Measurements from ENCODE around the gene DNAI7.
A peak's percentile ranks its signal among the peaks of the same experiment; 100 is the strongest.

DNAI7 gene

GRCh38 chr12:25195056-25195971 lies at the start of gene DNAI7, which contains the start of gene ETFRF1:
TSS of gene DNAI7 (minus strand) at chr12:25195160. CDS start at chr12:25195078, 82 bp downstream.
TSS of gene ETFRF1 (plus strand) at chr12:25195237. CDS start at chr12:25203957, 8,720 bp downstream.
- peak; percentile 93 for DNase-seq

DNA sequence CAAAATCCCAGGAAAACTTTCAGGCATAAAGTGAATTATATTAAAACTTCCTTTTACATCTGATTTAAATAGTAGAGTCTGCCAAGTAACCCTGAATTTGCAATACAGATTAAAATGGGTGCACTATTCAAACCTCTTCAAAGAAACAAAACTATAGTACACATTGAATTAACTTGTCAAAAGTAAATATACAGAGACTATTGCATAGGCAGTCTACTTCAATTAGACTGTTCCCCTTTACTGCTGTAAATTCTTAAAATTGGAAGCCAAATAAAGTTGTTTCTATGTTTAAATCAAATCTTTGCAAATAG lies 48.7 kb upstream of the DNAI7 start:
- no peak for DNase-seq

- peak; percentile 55 for DNase-seq
Measured at GRCh38 chr12:25242981-25243679, 48.2 kb upstream of the DNAI7 start.

GRCh38 chr12:25241167-25242020 lies 46.4 kb upstream of the DNAI7 start:
- peak; percentile 44 for DNase-seq

- no peak for DNase-seq
Measured at GRCh38 chr12:25236626-25237025, 41.7 kb upstream of the DNAI7 start.

- peak; percentile 38 for DNase-seq
Measured at GRCh38 chr12:25236190-25236589, 41.2 kb upstream of the DNAI7 start.

DNA sequence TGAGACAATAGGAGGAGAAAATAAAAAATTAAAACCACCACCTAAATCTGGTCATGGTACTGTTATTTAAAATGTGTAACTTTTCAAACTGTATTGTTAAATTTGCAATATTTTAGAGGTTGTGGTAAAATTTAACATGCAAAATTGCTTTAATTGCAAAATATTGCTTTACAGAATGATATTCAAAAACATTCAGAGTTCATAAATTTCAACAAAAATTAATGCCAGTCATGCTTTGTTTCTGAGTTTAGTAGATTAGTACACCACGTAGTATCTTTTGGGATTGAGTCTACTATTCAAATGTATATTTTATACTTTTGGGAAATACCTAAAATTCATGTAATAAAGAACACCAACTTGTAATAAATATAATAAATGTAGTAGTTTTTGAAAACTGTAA lies 18.4 kb upstream of the DNAI7 start:
- no peak for DNase-seq

DNA sequence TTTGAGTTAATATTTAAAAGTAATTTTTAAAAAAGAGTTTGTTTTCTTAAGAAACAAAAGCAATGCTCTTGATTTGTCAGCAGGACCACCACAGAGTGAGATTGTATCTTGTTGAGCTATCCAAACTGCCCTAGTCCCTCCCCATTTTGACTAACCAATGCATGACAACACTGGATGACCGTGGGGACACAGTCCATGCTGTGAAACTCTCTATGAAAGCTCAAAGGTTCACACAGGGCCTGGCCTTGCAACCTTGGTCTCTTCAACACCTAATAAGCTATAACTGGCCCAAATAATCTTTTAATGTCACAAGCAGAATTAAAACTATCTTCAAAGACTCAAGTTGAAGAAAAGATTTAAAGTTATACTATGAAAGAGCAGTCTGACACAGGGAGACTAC lies 13.6 kb upstream of the DNAI7 start:
- no peak for DNase-seq

- DNase-seq = no peak
Measured at GRCh38 chr12:25207846-25208245, 12.9 kb upstream of the DNAI7 start.

DNA sequence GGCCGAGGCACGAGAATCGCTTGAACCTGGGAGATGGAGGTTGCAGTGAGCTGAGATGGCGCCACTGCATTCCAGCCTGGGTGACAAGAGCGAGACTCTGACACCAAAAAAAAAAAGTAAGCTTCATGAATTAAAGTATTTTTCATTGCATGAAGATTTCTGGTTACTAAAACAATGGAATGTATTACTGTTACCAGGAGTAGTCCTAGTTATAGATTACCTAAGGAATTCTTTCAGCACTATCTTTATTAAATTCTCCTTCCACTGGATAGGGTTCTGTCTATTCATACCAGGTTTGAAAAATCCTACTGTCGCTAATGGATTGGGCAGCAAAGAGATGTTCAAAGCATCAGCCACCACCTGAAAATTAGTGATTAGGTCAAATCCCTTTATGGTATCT lies 12.5 kb upstream of the DNAI7 start:
- DNase-seq = no peak

DNA sequence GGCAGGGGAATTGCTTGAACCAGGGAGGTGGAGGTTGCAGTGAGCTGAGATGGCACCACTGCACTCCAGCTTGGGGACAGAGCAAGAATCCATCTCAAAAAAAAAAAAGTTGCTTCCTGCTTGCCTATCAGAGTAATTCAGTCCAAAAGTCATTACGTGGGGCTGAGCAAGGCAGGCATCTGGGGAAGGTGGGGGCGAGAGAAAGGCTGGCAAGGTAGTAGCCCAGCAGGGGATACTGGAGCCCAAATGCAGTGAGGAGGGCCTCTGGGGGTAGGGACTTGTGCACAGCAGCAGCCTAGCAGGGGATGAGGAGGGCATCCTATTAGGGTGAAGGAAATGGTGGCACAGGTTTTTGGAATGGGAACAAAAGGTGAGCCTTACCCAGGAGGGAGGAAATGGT lies 7.2 kb upstream of the DNAI7 start:
- no peak for DNase-seq

DNA sequence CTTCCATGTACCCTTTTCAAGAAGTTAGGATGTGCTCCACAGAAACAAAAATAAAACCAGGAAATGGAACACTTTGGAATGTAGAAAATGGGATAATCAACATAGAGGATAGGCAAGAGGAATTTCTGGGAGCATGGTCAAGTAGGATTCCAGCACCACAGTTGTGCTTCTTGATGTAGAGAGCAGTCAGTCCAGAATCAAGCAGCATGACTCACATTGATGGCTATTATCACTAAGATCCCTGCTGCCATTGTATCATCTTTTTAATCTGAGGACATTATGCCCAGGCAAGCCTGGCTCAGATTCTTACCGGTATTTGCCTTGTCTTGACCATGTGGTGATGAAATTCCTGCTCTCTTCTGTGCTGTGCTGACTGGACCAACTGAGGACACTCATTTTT lies 5.7 kb upstream of the DNAI7 start:
- DNase-seq = no peak

- DNase-seq = no peak
Measured at GRCh38 chr12:25197608-25198007, 2.6 kb upstream of the DNAI7 start.

GRCh38 chr12:25194722-25195055 lies 271 bp downstream of the DNAI7 start:
- no peak for DNase-seq

DNA sequence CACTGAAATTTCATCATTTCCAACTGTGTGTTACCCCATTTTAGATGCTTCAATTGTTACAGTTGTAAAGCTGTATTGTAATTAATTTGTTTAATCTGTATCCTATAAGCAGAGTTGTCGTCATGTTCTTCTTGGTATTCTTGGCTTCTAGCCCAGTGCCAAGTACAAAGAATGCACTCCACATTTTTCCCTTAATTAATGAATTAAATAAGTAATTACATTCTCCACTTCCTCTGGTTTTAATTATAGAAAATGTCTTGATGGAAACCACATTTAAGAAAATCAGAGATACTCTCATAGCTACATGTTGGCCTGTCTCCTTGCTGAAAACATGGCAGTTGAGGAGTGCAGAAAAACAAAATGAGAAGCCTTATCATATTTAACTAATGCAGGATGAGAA lies 746 bp downstream of the DNAI7 start:
- DNase-seq = no peak

- DNase-seq = no peak
Measured at GRCh38 chr12:25190793-25191192, 4.2 kb downstream of the DNAI7 start.

DNA sequence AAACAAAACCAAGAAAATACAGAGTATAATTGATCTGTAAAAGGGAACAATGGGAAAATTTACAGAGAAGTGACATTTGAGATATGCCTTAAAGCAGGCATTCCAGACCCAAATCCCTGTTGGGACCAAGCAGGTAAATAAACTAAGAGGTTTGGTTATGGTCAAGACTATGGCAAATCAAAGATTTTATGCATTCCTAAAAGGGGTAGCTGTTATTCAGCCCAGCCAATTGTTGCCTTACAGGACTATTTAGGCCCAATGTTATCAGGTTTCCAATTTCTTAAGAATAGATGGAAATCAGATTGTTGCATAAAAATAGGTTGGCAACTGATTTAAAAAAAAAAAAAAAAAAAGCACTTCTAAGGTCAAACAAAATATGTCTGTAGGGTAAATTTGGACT lies 5.3 kb downstream of the DNAI7 start:
- no peak for DNase-seq

- DNase-seq = peak; percentile 91
Measured at GRCh38 chr12:25187781-25188180, 7.2 kb downstream of the DNAI7 start.

- DNase-seq = no peak
Measured at GRCh38 chr12:25186788-25187402, 8.1 kb downstream of the DNAI7 start.

- no peak for DNase-seq
Measured at GRCh38 chr12:25186038-25186787, 8.7 kb downstream of the DNAI7 start.

GRCh38 chr12:25184132-25184531 lies 10.8 kb downstream of the DNAI7 start:
- no peak for DNase-seq

- DNase-seq = no peak
Measured at GRCh38 chr12:25182765-25183164, 12.2 kb downstream of the DNAI7 start.
